HG02981 (cell line): Measurements from ENCODE around the gene TNFRSF4.
"Not testable (repeated sequence)": the region's sequence is repeated elsewhere in the genome, so short reads cannot be mapped to it uniquely, and the experiment has no call there.

Experiments
- ATAC-seq: cut with Tn5 transposase; IDR thresholded peaks from one replicate; pipeline ENCODE4 v1.9.1; 2021; ENCODE audit warnings: mild to moderate bottlenecking, moderate library complexity; ENCODE audit not compliant: unreplicated experiment

The TNFRSF4 gene

GRCh38 chr1:1183833-1184775 is 29.8 kb downstream of the TNFRSF4 start:
- no peak for ATAC-seq

GRCh38 chr1:1183221-1183747 is 30.7 kb downstream of the TNFRSF4 start:
- ATAC-seq = no peak

DNA sequence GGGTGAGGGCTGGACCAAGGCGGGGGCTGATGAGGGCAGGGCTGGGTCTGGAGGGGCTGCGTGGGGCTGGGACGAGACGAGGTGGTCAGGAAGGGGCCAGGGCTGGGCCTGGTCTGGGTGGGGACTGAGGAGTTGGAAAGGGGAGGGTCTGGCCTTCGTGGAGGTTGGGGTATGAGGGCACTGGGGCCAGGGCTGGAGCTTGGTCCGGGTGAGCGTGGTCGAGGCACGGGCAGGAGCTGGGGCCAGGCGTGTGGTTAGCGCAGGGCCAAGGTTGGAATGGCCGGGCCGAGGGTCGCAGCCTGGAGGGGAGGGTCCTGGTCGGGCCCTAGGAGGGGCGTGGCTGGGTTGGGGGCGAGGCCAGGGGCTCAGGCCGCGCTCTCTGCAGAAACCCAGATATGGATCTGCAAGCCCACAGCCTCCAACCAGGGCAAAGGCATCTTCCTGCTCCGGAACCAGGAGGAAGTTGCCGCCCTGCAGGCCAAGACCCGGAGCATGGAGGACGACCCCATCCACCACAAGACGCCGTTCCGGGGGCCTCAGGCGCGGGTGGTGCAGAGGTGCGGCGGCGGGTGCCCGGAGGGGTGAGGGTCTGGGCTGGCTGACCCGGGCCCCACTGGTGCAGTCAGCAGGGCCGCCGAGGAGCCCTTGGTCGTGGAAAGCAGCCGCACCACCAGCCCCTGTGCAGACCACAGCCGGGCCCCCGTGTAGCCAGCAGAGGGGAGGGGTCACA is 31.3 kb downstream of the TNFRSF4 start:
- no peak for ATAC-seq

- ATAC-seq = no peak
These were observed 32.0 kb downstream of the TNFRSF4 start for GRCh38 chr1:1181938-1182410.

GRCh38 chr1:1181129-1181937 is 32.6 kb downstream of the TNFRSF4 start:
- no peak for ATAC-seq

DNA sequence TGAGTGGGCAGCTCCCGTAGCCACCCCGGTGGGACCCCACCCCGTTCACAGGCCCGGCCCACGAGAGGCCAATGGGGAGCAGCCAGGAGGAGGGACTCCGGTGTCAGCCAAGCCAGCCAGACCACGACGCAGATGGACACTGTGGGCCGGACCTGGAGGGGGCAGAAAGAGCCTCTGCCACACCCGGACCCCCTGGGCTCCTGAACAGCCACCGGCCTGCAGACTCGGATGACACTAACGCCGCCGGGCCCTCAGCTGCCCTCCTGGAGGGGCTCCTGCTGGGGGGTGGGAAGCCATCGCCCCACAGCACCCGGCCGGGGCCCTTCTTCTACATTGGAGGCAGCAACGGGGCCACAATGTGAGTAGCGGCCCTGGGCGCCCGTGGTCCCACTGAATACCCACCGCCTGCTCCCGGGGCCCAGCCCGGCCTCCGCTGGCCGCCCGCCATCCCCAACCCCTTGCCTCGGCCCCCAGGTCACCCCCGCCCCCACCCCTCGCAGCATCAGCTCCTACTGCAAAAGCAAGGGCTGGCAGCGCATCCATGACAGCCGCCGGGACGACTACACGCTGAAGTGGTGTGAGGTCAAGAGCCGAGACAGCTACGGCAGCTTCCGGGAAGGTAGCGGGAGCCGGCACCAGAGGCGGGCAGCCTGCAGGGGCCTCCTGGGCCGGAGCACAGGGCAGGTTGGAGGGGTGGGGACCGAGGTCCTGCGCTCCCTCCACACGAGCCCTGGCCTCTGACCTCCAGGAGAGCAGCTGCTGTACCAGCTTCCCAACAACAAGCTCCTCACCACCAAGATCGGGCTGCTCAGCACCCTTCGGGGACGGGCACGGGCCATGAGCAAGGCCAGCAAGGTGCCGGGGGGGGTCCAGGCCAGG is 33.7 kb downstream of the TNFRSF4 start:
- ATAC-seq = no peak

GRCh38 chr1:1179346-1179982 is 34.5 kb downstream of the TNFRSF4 start:
- ATAC-seq = no peak

GRCh38 chr1:1178794-1179331 is 35.1 kb downstream of the TNFRSF4 start:
- no peak for ATAC-seq

GRCh38 chr1:1177452-1178206 is 36.3 kb downstream of the TNFRSF4 start:
- ATAC-seq = no peak

DNA sequence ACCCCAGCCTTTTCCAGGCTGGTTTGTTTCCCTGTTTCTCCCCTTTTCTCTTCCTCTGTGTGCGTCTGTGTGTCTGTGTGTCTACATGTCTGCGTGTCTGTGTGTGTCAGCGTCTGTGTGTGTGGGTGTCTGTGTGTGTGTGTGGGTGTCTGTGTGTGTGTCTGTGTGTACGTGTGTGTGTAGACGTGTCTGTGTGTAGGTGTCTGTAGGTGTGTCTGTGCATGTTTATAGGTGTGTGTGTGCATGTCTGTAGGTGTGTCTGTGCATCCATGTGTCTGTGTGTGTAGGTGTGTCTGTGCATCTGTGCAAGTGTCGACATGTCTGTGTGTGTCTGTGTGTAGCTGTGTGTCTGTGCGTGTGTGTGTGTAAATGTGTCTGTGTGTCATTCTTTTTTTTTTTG is 37.0 kb downstream of the TNFRSF4 start:
- ATAC-seq = no peak

DNA sequence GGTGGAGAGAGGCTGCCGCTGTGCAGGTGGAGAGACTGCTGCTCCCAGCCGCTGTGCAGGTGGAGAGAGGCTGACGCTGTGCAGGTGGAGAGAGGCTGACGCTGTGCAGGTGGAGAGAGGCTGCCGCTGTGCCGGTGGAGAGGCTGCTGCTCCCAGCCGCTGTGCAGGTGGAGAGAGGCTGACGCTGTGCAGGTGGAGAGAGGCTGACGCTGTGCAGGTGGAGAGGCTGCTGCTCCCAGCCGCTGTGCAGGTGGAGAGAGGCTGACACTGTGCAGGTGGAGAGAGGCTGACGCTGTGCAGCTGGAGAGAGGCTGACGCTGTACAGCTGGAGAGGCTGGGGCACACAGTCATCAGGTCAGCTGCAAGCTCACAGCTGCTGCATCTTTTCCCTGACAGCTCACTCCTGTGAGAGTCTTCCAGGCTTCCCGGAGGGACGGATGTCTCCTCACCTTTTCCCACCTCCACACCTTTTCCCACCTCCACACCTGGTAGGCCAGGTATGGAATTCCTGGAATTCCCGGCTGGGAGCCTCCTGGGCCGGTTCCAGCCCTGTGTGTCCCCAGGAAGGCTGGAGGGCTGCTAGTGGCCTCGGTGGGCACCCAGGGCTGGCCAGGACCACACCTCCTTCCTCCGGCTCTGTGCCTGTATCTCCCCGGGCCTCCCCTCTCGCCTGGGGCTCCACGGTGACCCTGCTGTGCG is 37.7 kb downstream of the TNFRSF4 start:
- ATAC-seq = not testable (repeated sequence)

DNA sequence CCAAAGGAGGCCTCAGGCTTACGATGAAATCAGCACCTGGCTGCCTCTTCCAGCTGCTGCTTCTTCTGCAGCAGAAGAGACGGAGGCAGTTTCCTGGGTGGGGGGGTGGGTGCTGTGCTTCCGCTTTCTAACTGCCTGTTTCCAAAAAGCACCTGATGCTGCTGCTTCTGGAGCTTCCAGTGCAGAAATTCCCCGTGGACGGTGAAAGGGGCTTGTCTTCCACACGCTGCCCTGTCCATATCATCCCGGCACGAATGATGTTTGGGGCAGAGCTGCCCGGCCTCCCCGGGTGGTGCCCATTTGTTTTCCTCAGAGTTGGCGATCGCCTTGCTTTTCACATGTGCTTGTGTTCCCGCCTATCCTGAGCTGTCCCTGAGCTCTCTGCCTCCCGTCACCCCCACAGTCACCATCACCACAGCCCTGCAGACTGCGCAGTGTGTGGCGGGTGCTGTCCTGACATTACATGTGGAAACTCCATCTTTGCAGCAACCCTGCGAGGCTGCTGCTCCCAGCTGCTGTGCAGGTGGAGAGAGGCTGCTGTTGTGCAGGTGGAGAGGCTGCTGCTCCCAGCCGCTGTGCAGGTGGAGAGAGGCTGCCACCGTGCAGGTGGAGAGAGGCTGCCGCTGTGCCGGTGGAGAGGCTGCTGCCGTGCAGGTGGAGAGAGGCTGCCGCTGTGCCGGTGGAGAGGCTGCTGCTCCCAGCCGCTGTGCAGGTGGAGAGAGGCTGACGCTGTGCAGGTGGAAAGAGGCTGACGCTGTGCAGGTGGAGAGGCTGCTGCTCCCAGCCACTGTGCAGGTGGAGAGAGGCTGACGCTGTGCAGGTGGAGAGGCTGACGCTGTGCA is 38.5 kb downstream of the TNFRSF4 start:
- no peak for ATAC-seq

DNA sequence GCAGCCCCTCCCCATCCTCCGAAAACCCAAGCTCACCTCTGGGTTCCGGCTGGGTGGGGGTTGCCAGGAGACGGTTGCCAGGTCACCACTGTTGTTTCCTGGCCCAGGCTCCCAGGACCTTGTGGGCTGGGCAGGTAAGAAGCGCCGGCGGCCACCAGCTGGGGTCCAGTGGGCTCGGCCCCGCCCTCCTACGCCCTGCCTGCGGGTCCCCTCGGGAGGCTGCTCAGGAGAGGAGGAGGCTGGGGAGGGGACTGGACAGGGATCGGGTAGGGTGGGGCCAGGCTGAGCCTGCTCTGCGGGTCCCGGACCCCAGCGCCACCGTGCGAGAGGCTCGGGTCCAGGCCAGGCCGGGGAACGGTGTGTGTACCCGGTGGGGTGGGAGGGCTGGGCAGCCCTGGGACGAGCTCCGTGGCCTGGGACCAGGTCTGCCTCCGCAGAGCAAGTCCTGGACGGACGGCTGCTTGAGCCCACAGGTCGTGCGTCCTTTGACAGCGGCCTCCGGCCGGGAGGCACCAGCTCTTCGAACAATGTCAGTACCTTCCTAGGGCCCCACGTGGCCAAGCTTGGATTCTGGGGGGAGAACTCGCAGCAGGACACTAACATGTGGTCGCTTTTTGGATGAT is 40.0 kb downstream of the TNFRSF4 start, which contains the start of gene TTLL10:
TTLL10 (plus strand) TSS at position 88 of the 623 bp plus-strand sequence. CDS start 5,336 bp downstream, outside the sequence.
- ATAC-seq = no peak

- no peak for ATAC-seq
These were observed 40.7 kb downstream of the TNFRSF4 start for GRCh38 chr1:1173061-1173792.

- no peak for ATAC-seq
These were observed 42.2 kb downstream of the TNFRSF4 start for GRCh38 chr1:1171546-1172340.
